Measurements from ENCODE around the gene CRB3. TPM values are rescaled to one million over a fixed set of nuclear protein-coding genes. Genes with fewer than 3 reads are reported as not detected.

CRB3 gene
- total and polyA plus RNA-seq, 4 donors, result 19.2 to 38.7 (median 28.9) TPM

GRCh38 chr19:6431891-6432290, 32.2 kb upstream of the CRB3 start:
- TF ChIP-seq, protein P1, sequence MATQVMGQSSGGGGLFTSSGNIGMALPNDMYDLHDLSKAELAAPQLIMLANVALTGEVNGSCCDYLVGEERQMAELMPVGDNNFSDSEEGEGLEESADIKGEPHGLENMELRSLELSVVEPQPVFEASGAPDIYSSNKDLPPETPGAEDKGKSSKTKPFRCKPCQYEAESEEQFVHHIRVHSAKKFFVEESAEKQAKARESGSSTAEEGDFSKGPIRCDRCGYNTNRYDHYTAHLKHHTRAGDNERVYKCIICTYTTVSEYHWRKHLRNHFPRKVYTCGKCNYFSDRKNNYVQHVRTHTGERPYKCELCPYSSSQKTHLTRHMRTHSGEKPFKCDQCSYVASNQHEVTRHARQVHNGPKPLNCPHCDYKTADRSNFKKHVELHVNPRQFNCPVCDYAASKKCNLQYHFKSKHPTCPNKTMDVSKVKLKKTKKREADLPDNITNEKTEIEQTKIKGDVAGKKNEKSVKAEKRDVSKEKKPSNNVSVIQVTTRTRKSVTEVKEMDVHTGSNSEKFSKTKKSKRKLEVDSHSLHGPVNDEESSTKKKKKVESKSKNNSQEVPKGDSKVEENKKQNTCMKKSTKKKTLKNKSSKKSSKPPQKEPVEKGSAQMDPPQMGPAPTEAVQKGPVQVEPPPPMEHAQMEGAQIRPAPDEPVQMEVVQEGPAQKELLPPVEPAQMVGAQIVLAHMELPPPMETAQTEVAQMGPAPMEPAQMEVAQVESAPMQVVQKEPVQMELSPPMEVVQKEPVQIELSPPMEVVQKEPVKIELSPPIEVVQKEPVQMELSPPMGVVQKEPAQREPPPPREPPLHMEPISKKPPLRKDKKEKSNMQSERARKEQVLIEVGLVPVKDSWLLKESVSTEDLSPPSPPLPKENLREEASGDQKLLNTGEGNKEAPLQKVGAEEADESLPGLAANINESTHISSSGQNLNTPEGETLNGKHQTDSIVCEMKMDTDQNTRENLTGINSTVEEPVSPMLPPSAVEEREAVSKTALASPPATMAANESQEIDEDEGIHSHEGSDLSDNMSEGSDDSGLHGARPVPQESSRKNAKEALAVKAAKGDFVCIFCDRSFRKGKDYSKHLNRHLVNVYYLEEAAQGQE (IDR thresholded peaks at IDR 0.05), result no peak
- TF ChIP-seq, protein P2, sequence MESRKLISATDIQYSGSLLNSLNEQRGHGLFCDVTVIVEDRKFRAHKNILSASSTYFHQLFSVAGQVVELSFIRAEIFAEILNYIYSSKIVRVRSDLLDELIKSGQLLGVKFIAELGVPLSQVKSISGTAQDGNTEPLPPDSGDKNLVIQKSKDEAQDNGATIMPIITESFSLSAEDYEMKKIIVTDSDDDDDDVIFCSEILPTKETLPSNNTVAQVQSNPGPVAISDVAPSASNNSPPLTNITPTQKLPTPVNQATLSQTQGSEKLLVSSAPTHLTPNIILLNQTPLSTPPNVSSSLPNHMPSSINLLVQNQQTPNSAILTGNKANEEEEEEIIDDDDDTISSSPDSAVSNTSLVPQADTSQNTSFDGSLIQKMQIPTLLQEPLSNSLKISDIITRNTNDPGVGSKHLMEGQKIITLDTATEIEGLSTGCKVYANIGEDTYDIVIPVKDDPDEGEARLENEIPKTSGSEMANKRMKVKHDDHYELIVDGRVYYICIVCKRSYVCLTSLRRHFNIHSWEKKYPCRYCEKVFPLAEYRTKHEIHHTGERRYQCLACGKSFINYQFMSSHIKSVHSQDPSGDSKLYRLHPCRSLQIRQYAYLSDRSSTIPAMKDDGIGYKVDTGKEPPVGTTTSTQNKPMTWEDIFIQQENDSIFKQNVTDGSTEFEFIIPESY (IDR thresholded peaks at IDR 0.05), result no peak
- TF ChIP-seq RXRA (IDR thresholded peaks at IDR 0.05) (no peak), MAX (IDR thresholded peaks at IDR 0.05) (no peak)
- DNase-seq (ENCODE audit: low spot score), result no peak
- Histone ChIP-seq H3K9ac (ENCODE audit: low read depth in 1 of 2, low read length in 2 of 2) (no peak overlapping the region), H3K9me3 (ENCODE audit: control insufficient read depth in 4 of 4, low read length in 3 of 4) (no peaks in the 10 kb centered on the region), H3K27ac (ENCODE audit: low read depth in 1 of 2, low read length in 2 of 2) (no peak overlapping the region), H3K4me3 (ENCODE audit: low read depth in 1 of 3, low read length in 3 of 3) (no peak overlapping the region), H3K27me3 (ENCODE audit: control insufficient read depth in 4 of 4, insufficient read depth in 4 of 4, low read length in 3 of 4) (no peaks in the 10 kb centered on the region), H3K36me3 (ENCODE audit: control insufficient read depth in 4 of 4, insufficient read depth in 3 of 4, low read depth in 1 of 4, low read length in 3 of 4) (no peaks in the 10 kb centered on the region), H3K4me1 (ENCODE audit: control insufficient read depth in 4 of 4, insufficient read depth in 4 of 4, low read length in 3 of 4) (no peaks in the 10 kb centered on the region)
- WGBS, result 90% methylated on average over 11 of the region's 11 CpGs

DNA sequence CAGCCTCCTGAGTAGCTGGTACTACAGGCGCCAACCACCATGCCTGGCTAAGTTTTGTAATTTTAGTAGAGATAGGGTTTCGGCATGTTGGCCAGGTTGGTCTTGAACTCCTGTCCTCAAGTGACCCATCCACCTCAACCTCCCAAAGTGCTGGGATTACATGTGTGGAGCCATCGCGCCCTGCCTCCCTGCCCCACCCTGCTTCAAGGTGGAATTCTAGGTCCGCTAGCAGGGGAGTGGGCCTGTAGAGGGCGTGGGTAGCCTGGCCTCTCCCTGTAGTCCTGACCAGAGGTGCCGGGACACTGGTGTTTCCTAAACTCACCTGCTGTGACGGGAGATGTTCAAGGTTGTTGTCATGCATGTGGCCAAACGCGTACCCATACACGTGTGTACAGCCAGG, 30.9 kb upstream of the CRB3 start:
- Histone ChIP-seq H3K4me1 (ENCODE audit: control insufficient read depth in 4 of 4, insufficient read depth in 4 of 4, low read length in 3 of 4) (no peaks in the 10 kb centered on the region), H3K36me3 (ENCODE audit: control insufficient read depth in 4 of 4, insufficient read depth in 3 of 4, low read depth in 1 of 4, low read length in 3 of 4) (no peaks in the 10 kb centered on the region), H3K9me3 (ENCODE audit: control insufficient read depth in 4 of 4, low read length in 3 of 4) (no peaks in the 10 kb centered on the region), H3K27ac (ENCODE audit: low read depth in 1 of 2, low read length in 2 of 2) (no peak overlapping the region), H3K9ac (ENCODE audit: low read depth in 1 of 2, low read length in 2 of 2) (no peak overlapping the region), H3K4me3 (ENCODE audit: low read depth in 1 of 3, low read length in 3 of 3) (no peak overlapping the region), H3K27me3 (ENCODE audit: control insufficient read depth in 4 of 4, insufficient read depth in 4 of 4, low read length in 3 of 4) (no peaks in the 10 kb centered on the region)
- WGBS, result 90% methylated on average over 11 of the region's 11 CpGs
- TF ChIP-seq RXRA (IDR thresholded peaks at IDR 0.05), result no peak
- TF ChIP-seq NR2F2 (IDR thresholded peaks at IDR 0.05), result no peak
- no peak for TF ChIP-seq TAF1 (conservative IDR thresholded peaks at IDR 0.05)
- no peak for TF ChIP-seq JUND (IDR thresholded peaks at IDR 0.05)
- TF ChIP-seq CTCF (IDR thresholded peaks at IDR 0.05; ENCODE audit: low read depth, low read length, missing input control), result no peak
- TF ChIP-seq ATF3 (IDR thresholded peaks at IDR 0.05), result no peak
- no peak for TF ChIP-seq SP1 (IDR thresholded peaks at IDR 0.05)
- TF ChIP-seq GABPA (IDR thresholded peaks at IDR 0.05 in 1 of 2, conservative IDR thresholded peaks at IDR 0.05 in 1 of 2), result no peak
- TF ChIP-seq, protein P2 (IDR thresholded peaks at IDR 0.05), result no peak
- TF ChIP-seq MAX (IDR thresholded peaks at IDR 0.05), result no peak
- TF ChIP-seq FOXA2 (IDR thresholded peaks at IDR 0.05), result no peak
- no peak for TF ChIP-seq HNF4A (conservative IDR thresholded peaks at IDR 0.05)
- no peak for TF ChIP-seq YY1 (IDR thresholded peaks at IDR 0.05)
- TF ChIP-seq RAD21 (IDR thresholded peaks at IDR 0.05), result no peak
- TF ChIP-seq HNF4G (IDR thresholded peaks at IDR 0.05), result no peak
- TF ChIP-seq FOXA1 (IDR thresholded peaks at IDR 0.05), result no peak
- no peak for TF ChIP-seq EGR1 (IDR thresholded peaks at IDR 0.05; ENCODE audit: low read depth in 2 of 2)
- TF ChIP-seq, protein P1 (IDR thresholded peaks at IDR 0.05), result no peak
- no peak for DNase-seq (ENCODE audit: low spot score)

Data from liver (tissue), 9 donors.